Lung (tissue), 12 donors: Measurements from ENCODE around the gene ZNF23. TPM values are rescaled to one million over a fixed set of nuclear protein-coding genes. Genes with fewer than 3 reads are reported as not detected.

Experiments
- ATAC-seq: fragments of 200-7000 bp; cut with Tn5 transposase; one replicate; pipeline ENCODE4 v1.9.1; 2020; ENCODE audit warnings: moderate number of reproducible peaks; ENCODE audit not compliant: insufficient read depth, low FRiP score
- DNase-seq, 3 donors: peaks; one replicate each; pipeline ENCODE4 v3.0.0-alpha.2; 2013 to 2017
- H3K27ac ChIP-seq, 2 donors: one replicate each; pipeline ENCODE4 v1.5.1; 2013; ENCODE audit warnings: mild to moderate bottlenecking in 2 of 2, moderate library complexity in 2 of 2, control low read depth in 1 of 2, inconsistent platforms in 1 of 2, low read depth in 1 of 2, low read length in 1 of 2
- H3K27me3 ChIP-seq, 3 donors: one replicate each; pipeline ENCODE4 v1.5.1; 2013; ENCODE audit warnings: low read length in 2 of 3; ENCODE audit not compliant: control insufficient read depth in 3 of 3, insufficient read depth in 3 of 3
- H3K36me3 ChIP-seq, 4 donors: one replicate each; pipeline ENCODE4 v1.5.1; 2013; ENCODE audit warnings: low read length in 4 of 4, mild to moderate bottlenecking in 1 of 4, moderate library complexity in 1 of 4; ENCODE audit not compliant: control insufficient read depth in 4 of 4, insufficient read depth in 4 of 4
- H3K4me1 ChIP-seq, 5 donors: one replicate each; pipeline ENCODE4 v1.5.1; 2013; ENCODE audit warnings: low read length in 5 of 5, mild to moderate bottlenecking in 2 of 5, moderate library complexity in 1 of 5; ENCODE audit not compliant: control insufficient read depth in 5 of 5, insufficient read depth in 5 of 5
- H3K4me3 ChIP-seq: one replicate; pipeline ENCODE4 v1.5.1; 2013; ENCODE audit warnings: mild to moderate bottlenecking, control low read depth, moderate library complexity
- H3K9ac ChIP-seq, 2 donors: one replicate each; pipeline ENCODE4 v1.5.1; 2013; ENCODE audit warnings: low read length in 2 of 2, control low read depth in 1 of 2; ENCODE audit not compliant: insufficient read depth in 1 of 2
- H3K9me3 ChIP-seq, 4 donors: one replicate each; pipeline ENCODE4 v1.5.1; 2013; ENCODE audit warnings: low read length in 3 of 4, mild to moderate bottlenecking in 1 of 4, moderate library complexity in 1 of 4; ENCODE audit not compliant: control insufficient read depth in 4 of 4, insufficient read depth in 3 of 4
- WGBS, 2 donors: extraction: QIAGEN DNeasy Blood & Tissue Kit; methylation state at CpG; one replicate each; pipeline ENCODE4 v1.1.7; 2013; 5-methylcytosine and 5-hydroxymethylcytosine counted together
- polyA plus RNA-seq, 2 donors: library from polyadenylated mRNA; stranded (reverse); fragments of 200-250 nt; gene quantifications; one replicate each; pipeline ENCODE4 v1.2.1, GENCODE V29; 2013
- total RNA-seq, 2 donors: library from RNA; depleted of rRNA in 1 of 2; stranded (reverse); fragments of >200 nt in 1 of 2; gene quantifications; one replicate each; pipeline ENCODE4 v1.2.1, GENCODE V29; 2014 to 2021
- TF ChIP-seq, protein P1 (sequence below): IDR thresholded peaks from 2 replicates; pipeline ENCODE4 v1.5.1; 2012; ENCODE audit warnings: mild to moderate bottlenecking; ENCODE audit errors: control extremely low read depth, extremely low read depth
- donor health status: control.
- donor health status: control.
- donor health status: Bipolar disorder and iron deficiency.
- donor health status: healthy.
- donor health status: DM: yes; HTN: yes; CAD: no.

ZNF23 gene
- total and polyA plus RNA-seq, 4 donors = 4.9 to 14.5 (median 10.9) TPM

DNA sequence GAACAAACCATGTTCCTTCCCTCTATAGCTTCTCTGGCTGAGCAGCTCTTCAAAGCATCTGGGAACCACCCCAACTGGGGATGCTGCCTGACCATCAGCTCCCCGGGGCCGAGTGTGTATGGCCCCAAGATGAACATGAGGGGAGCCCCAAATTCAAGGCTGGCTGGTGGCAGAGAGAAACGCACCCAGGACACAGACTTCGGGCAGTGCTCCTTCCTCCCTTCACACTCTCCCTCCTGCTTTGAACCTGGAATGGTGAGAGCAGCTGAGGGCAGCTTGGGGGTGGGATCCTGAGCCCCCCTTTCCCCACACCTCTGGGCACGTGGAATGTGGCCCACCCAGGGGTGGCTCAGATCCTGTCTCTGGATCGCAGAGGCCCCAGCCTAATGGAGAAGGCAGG is 37.4 kb downstream of the ZNF23 start:
- Histone ChIP-seq H3K27ac (no peak overlapping the region), H3K9ac (no peak overlapping the region), H3K27me3 (peaks cover 0 to 30% (median 8%) of the 10 kb centered on the region in 3 donors), H3K4me3 (no peak overlapping the region), H3K9me3 (peaks cover 0 to 7% (median 0%) of the 10 kb centered on the region in 4 donors), H3K4me1 (no peaks in the 10 kb centered on the region), H3K36me3 (no peaks in the 10 kb centered on the region)
- TF ChIP-seq, protein P1, sequence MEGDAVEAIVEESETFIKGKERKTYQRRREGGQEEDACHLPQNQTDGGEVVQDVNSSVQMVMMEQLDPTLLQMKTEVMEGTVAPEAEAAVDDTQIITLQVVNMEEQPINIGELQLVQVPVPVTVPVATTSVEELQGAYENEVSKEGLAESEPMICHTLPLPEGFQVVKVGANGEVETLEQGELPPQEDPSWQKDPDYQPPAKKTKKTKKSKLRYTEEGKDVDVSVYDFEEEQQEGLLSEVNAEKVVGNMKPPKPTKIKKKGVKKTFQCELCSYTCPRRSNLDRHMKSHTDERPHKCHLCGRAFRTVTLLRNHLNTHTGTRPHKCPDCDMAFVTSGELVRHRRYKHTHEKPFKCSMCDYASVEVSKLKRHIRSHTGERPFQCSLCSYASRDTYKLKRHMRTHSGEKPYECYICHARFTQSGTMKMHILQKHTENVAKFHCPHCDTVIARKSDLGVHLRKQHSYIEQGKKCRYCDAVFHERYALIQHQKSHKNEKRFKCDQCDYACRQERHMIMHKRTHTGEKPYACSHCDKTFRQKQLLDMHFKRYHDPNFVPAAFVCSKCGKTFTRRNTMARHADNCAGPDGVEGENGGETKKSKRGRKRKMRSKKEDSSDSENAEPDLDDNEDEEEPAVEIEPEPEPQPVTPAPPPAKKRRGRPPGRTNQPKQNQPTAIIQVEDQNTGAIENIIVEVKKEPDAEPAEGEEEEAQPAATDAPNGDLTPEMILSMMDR = no peak
- no peak for DNase-seq
- no peak for ATAC-seq
- WGBS, 2 donors = 61 to 78% methylated on average over 6 of the region's 6 CpGs

GRCh38 chr16:71423865-71424264 is 38.2 kb downstream of the ZNF23 start:
- Histone ChIP-seq H3K36me3 (no peaks in the 10 kb centered on the region), H3K9ac (no peak overlapping the region), H3K27ac (no peak overlapping the region), H3K9me3 (peaks cover 0 to 3% (median 0%) of the 10 kb centered on the region in 4 donors), H3K27me3 (peaks cover 0 to 30% (median 8%) of the 10 kb centered on the region in 3 donors), H3K4me3 (no peak overlapping the region), H3K4me1 (no peaks in the 10 kb centered on the region)
- TF ChIP-seq, protein P1 = no peak
- WGBS, 2 donors = 85 to 87% methylated on average over 7 of the region's 7 CpGs
- no peak for ATAC-seq
- DNase-seq = no peak

DNA sequence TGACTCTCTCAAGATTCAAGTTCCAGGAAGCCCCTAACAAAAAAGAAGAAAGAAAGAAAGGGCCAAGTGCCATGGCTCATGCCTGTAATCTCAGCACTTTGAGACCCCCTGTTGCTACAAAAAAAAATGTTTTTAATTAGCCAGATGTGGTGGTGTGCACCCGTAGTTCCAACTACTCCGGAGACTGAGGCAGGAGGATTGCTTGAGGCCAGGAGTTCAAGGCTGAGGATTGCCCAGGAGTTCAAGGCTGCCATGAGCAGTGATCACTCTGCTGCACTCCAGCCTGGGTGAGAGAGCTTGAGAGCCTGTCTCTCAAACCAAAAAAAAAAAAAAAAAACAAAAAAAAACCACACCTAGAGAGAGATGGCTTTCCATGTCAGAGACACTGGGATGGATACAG is 39.0 kb downstream of the ZNF23 start:
- DNase-seq (no peak), ATAC-seq (no peak)
- 89 to 91% methylated on average over 2 of the region's 2 CpGs for WGBS, 2 donors
- Histone ChIP-seq H3K36me3 (no peaks in the 10 kb centered on the region), H3K9ac (no peak overlapping the region), H3K9me3 (peaks cover 0 to 3% (median 0%) of the 10 kb centered on the region in 4 donors), H3K4me3 (no peak overlapping the region), H3K27me3 (peaks cover 0 to 30% (median 8%) of the 10 kb centered on the region in 3 donors), H3K27ac (no peak overlapping the region), H3K4me1 (no peaks in the 10 kb centered on the region)
- TF ChIP-seq, protein P1 = no peak

GRCh38 chr16:71421911-71422310 is 40.1 kb downstream of the ZNF23 start:
- no peak for DNase-seq
- no peaks in the 10 kb centered on the region for H3K4me1 ChIP-seq
- peaks cover 0 to 2% (median 0%) of the 10 kb centered on the region in 4 donors for H3K9me3 ChIP-seq
- H3K4me3 ChIP-seq = no peak overlapping the region
- TF ChIP-seq, protein P1 = no peak
- no peak overlapping the region for H3K9ac ChIP-seq
- ATAC-seq = no peak
- peaks cover 0 to 25% (median 4%) of the 10 kb centered on the region in 3 donors for H3K27me3 ChIP-seq
- WGBS, 2 donors = 58 to 70% methylated on average over 4 of the region's 4 CpGs
- no peaks in the 10 kb centered on the region for H3K36me3 ChIP-seq
- H3K27ac ChIP-seq = no peak overlapping the region
